ENCODE measurements around the gene SECTM1.

The SECTM1 gene

GRCh38 chr17:82331345-82331939 is 2.1 kb downstream of the SECTM1 start:
- CTCF ChIA-PET: interaction anchor here (0.9 to 3.0 kb wide), 7 partner anchors 10 to 33 kb away, joined by 3 to 18 read pairs (median 5); partner anchors contain the start of gene CD7
- POLR2A ChIA-PET: no interaction called here
- H3K9me3 ChIP-seq (ENCODE audit: control extremely low read depth in 1 of 5, control insufficient read depth in 4 of 5, insufficient read depth in 2 of 5, low read depth in 1 of 5, low read length in 4 of 5): no peaks in the 10 kb centered on the region
- no peaks in the 10 kb centered on the region for H3K36me3 ChIP-seq (ENCODE audit: control insufficient read depth in 4 of 4, insufficient read depth in 4 of 4, low read length in 3 of 4)
- H3K4me1 ChIP-seq (ENCODE audit: control extremely low read depth in 1 of 4, control insufficient read depth in 4 of 4, insufficient read depth in 4 of 4, low read length in 3 of 4): peaks cover 0 to 48% (median 48%) of the 10 kb centered on the region in 4 experiments
- peaks cover 0 to 7% (median 0%) of the 10 kb centered on the region in 5 experiments for H3K27me3 ChIP-seq (replicated peaks in 2 of 5; ENCODE audit: control insufficient read depth in 4 of 5, insufficient read depth in 5 of 5, low read length in 4 of 5)
- H3K4me3 ChIP-seq (ENCODE audit: control insufficient read depth in 1 of 7, extremely low read depth in 1 of 7, insufficient read depth in 4 of 7, low read depth in 2 of 7, low read length in 6 of 7): no peak overlapping the region
- no peak overlapping the region for H3K27ac ChIP-seq (ENCODE audit: insufficient read depth in 1 of 2, low read depth in 1 of 2, low read length in 2 of 2, poor library complexity in 1 of 2, severe bottlenecking in 2 of 2)
- no peak for DNase-seq
- 96% methylated on average over 25 of the region's 25 CpGs for WGBS (ENCODE audit: insufficient coverage)

- H3K27ac ChIP-seq (ENCODE audit: insufficient read depth in 1 of 2, low read depth in 1 of 2, low read length in 2 of 2, poor library complexity in 1 of 2, severe bottlenecking in 2 of 2): no peak overlapping the region
- DNase-seq: peak in 2 of 3 donors; percentile 69 to 73
- WGBS (ENCODE audit: insufficient coverage): 66% methylated on average over 17 of the region's 28 CpGs
- ChIA-PET CTCF (interaction anchor here (0.9 to 3.0 kb wide), 7 partner anchors 9 to 32 kb away, joined by 3 to 18 read pairs (median 5); partner anchors contain the start of gene CD7), POLR2A (no interaction called here)
- peaks cover 0 to 47% (median 44%) of the 10 kb centered on the region in 4 experiments for H3K4me1 ChIP-seq (ENCODE audit: control extremely low read depth in 1 of 4, control insufficient read depth in 4 of 4, insufficient read depth in 4 of 4, low read length in 3 of 4)
- no peak overlapping the region for H3K4me3 ChIP-seq (ENCODE audit: control insufficient read depth in 1 of 7, extremely low read depth in 1 of 7, insufficient read depth in 4 of 7, low read depth in 2 of 7, low read length in 6 of 7)
- H3K9me3 ChIP-seq (ENCODE audit: control extremely low read depth in 1 of 5, control insufficient read depth in 4 of 5, insufficient read depth in 2 of 5, low read depth in 1 of 5, low read length in 4 of 5): no peaks in the 10 kb centered on the region
- no peaks in the 10 kb centered on the region for H3K36me3 ChIP-seq (ENCODE audit: control insufficient read depth in 4 of 4, insufficient read depth in 4 of 4, low read length in 3 of 4)
- H3K27me3 ChIP-seq (replicated peaks in 2 of 5; ENCODE audit: control insufficient read depth in 4 of 5, insufficient read depth in 5 of 5, low read length in 4 of 5): peaks cover 0 to 7% (median 0%) of the 10 kb centered on the region in 5 experiments
These were observed 3.0 kb downstream of the SECTM1 start for GRCh38 chr17:82330322-82331239.

- H3K4me3 ChIP-seq (ENCODE audit: control insufficient read depth in 1 of 7, extremely low read depth in 1 of 7, insufficient read depth in 4 of 7, low read depth in 2 of 7, low read length in 6 of 7): no peak overlapping the region
- H3K27me3 ChIP-seq (replicated peaks in 2 of 5; ENCODE audit: control insufficient read depth in 4 of 5, insufficient read depth in 5 of 5, low read length in 4 of 5): peaks cover 0 to 7% (median 0%) of the 10 kb centered on the region in 5 experiments
- H3K36me3 ChIP-seq (ENCODE audit: control insufficient read depth in 4 of 4, insufficient read depth in 4 of 4, low read length in 3 of 4): no peaks in the 10 kb centered on the region
- DNase-seq: no peak
- WGBS (ENCODE audit: insufficient coverage): 95% methylated on average over 19 of the region's 19 CpGs
- no peak overlapping the region for H3K27ac ChIP-seq (ENCODE audit: insufficient read depth in 1 of 2, low read depth in 1 of 2, low read length in 2 of 2, poor library complexity in 1 of 2, severe bottlenecking in 2 of 2)
- H3K9me3 ChIP-seq (ENCODE audit: control extremely low read depth in 1 of 5, control insufficient read depth in 4 of 5, insufficient read depth in 2 of 5, low read depth in 1 of 5, low read length in 4 of 5): no peaks in the 10 kb centered on the region
- ChIA-PET POLR2A (interaction anchor here (0.7 kb wide), 1 partner anchor 94 kb away, joined by 3 read pairs; no protein-coding TSS in a partner anchor), CTCF (interaction anchor here (1.9 to 3.0 kb wide), 3 partner anchors 8 to 31 kb away, joined by 5 to 18 read pairs (median 11); no protein-coding TSS in a partner anchor)
- peaks cover 0 to 41% (median 37%) of the 10 kb centered on the region in 4 experiments for H3K4me1 ChIP-seq (ENCODE audit: control extremely low read depth in 1 of 4, control insufficient read depth in 4 of 4, insufficient read depth in 4 of 4, low read length in 3 of 4)
These were observed 3.8 kb downstream of the SECTM1 start for GRCh38 chr17:82329683-82330321.

- POLR2A ChIA-PET: interaction anchor here (0.7 kb wide), 1 partner anchor 93 kb away, joined by 3 read pairs; no protein-coding TSS in a partner anchor
These were observed 4.5 kb downstream of the SECTM1 start for GRCh38 chr17:82328994-82329507.

GRCh38 chr17:82328141-82328993 is 5.2 kb downstream of the SECTM1 start:
- peak in 1 of 3 donors; percentile 19 for DNase-seq
- no peaks in the 10 kb centered on the region for H3K36me3 ChIP-seq (ENCODE audit: control insufficient read depth in 4 of 4, insufficient read depth in 4 of 4, low read length in 3 of 4)
- ChIA-PET CTCF (interaction anchor here (0.6 to 8.2 kb wide), 2 partner anchors 15 to 27 kb away, joined by 3 to 136 read pairs; no protein-coding TSS in a partner anchor), POLR2A (interaction anchor here (0.6 kb wide), 1 partner anchor 66 kb away, joined by 3 read pairs; no protein-coding TSS in a partner anchor)
- 96% methylated on average over 23 of the region's 28 CpGs for WGBS (ENCODE audit: insufficient coverage)
- H3K27ac ChIP-seq (ENCODE audit: insufficient read depth in 1 of 2, low read depth in 1 of 2, low read length in 2 of 2, poor library complexity in 1 of 2, severe bottlenecking in 2 of 2): no peak overlapping the region
- H3K9me3 ChIP-seq (ENCODE audit: control extremely low read depth in 1 of 5, control insufficient read depth in 4 of 5, insufficient read depth in 2 of 5, low read depth in 1 of 5, low read length in 4 of 5): no peaks in the 10 kb centered on the region
- H3K4me3 ChIP-seq (ENCODE audit: control insufficient read depth in 1 of 7, extremely low read depth in 1 of 7, insufficient read depth in 4 of 7, low read depth in 2 of 7, low read length in 6 of 7): no peak overlapping the region
- peaks cover 0 to 29% (median 23%) of the 10 kb centered on the region in 4 experiments for H3K4me1 ChIP-seq (ENCODE audit: control extremely low read depth in 1 of 4, control insufficient read depth in 4 of 4, insufficient read depth in 4 of 4, low read length in 3 of 4)
- H3K27me3 ChIP-seq (replicated peaks in 2 of 5; ENCODE audit: control insufficient read depth in 4 of 5, insufficient read depth in 5 of 5, low read length in 4 of 5): peaks cover 0 to 7% (median 0%) of the 10 kb centered on the region in 5 experiments

More at GRCh38 chr17:82328994-82329507, 4.5 kb downstream of the SECTM1 start:
- no peak for DNase-seq
- H3K27ac ChIP-seq (ENCODE audit: insufficient read depth in 1 of 2, low read depth in 1 of 2, low read length in 2 of 2, poor library complexity in 1 of 2, severe bottlenecking in 2 of 2): no peak overlapping the region
- CTCF ChIA-PET: interaction anchor here (3.0 kb wide), 1 partner anchor 8 kb away, joined by 18 read pairs; no protein-coding TSS in a partner anchor
- no peaks in the 10 kb centered on the region for H3K36me3 ChIP-seq (ENCODE audit: control insufficient read depth in 4 of 4, insufficient read depth in 4 of 4, low read length in 3 of 4)
- H3K27me3 ChIP-seq (replicated peaks in 2 of 5; ENCODE audit: control insufficient read depth in 4 of 5, insufficient read depth in 5 of 5, low read length in 4 of 5): peaks cover 0 to 7% (median 0%) of the 10 kb centered on the region in 5 experiments
- H3K4me1 ChIP-seq (ENCODE audit: control extremely low read depth in 1 of 4, control insufficient read depth in 4 of 4, insufficient read depth in 4 of 4, low read length in 3 of 4): peaks cover 0 to 34% (median 29%) of the 10 kb centered on the region in 4 experiments
- no peak overlapping the region for H3K4me3 ChIP-seq (ENCODE audit: control insufficient read depth in 1 of 7, extremely low read depth in 1 of 7, insufficient read depth in 4 of 7, low read depth in 2 of 7, low read length in 6 of 7)
- no peaks in the 10 kb centered on the region for H3K9me3 ChIP-seq (ENCODE audit: control extremely low read depth in 1 of 5, control insufficient read depth in 4 of 5, insufficient read depth in 2 of 5, low read depth in 1 of 5, low read length in 4 of 5)
- WGBS (ENCODE audit: insufficient coverage): 96% methylated on average over 12 of the region's 15 CpGs

- Histone ChIP-seq H3K9me3 (ENCODE audit: control extremely low read depth in 1 of 5, control insufficient read depth in 4 of 5, insufficient read depth in 2 of 5, low read depth in 1 of 5, low read length in 4 of 5) (no peaks in the 10 kb centered on the region), H3K4me3 (ENCODE audit: control insufficient read depth in 1 of 7, extremely low read depth in 1 of 7, insufficient read depth in 4 of 7, low read depth in 2 of 7, low read length in 6 of 7) (no peak overlapping the region), H3K4me1 (ENCODE audit: control extremely low read depth in 1 of 4, control insufficient read depth in 4 of 4, insufficient read depth in 4 of 4, low read length in 3 of 4) (peaks cover 0 to 22% (median 17%) of the 10 kb centered on the region in 4 experiments), H3K27ac (ENCODE audit: insufficient read depth in 1 of 2, low read depth in 1 of 2, low read length in 2 of 2, poor library complexity in 1 of 2, severe bottlenecking in 2 of 2) (no peak overlapping the region), H3K27me3 (replicated peaks in 2 of 5; ENCODE audit: control insufficient read depth in 4 of 5, insufficient read depth in 5 of 5, low read length in 4 of 5) (peaks cover 0 to 7% (median 0%) of the 10 kb centered on the region in 5 experiments), H3K36me3 (ENCODE audit: control insufficient read depth in 4 of 4, insufficient read depth in 4 of 4, low read length in 3 of 4) (no peaks in the 10 kb centered on the region)
- no peak for DNase-seq
- CTCF ChIA-PET: interaction anchor here (8.2 kb wide), 1 partner anchor 26 kb away, joined by 136 read pairs; no protein-coding TSS in a partner anchor
- POLR2A ChIA-PET: interaction anchor here (0.6 kb wide), 1 partner anchor 66 kb away, joined by 3 read pairs; no protein-coding TSS in a partner anchor
- over 99% methylated on average over 9 of the region's 16 CpGs for WGBS (ENCODE audit: insufficient coverage)
These were observed 5.8 kb downstream of the SECTM1 start for GRCh38 chr17:82327757-82328140.
